ENCODE data around the gene ADD3. TPM values are rescaled to one million over a fixed set of nuclear protein-coding genes. Genes with fewer than 3 reads are reported as not detected.
A peak's percentile ranks its signal among the peaks of the same experiment; 100 is the strongest.

Gene ADD3
- total RNA-seq (2021; ENCODE audit: unreplicated experiment), result 32.4 TPM
- polyA plus RNA-seq (2012; ENCODE audit: insufficient read length), result 22.8 TPM
- Bru-seq, nascent RNA, result percentile 70 among the genes with signal in this experiment
- BruChase-seq, experiment 1, labeled RNA remaining after a 2-hour chase, result percentile 61 among the genes with signal in this experiment
- percentile 68 among the genes with signal in this experiment for BruChase-seq, experiment 2, labeled RNA remaining after a 6-hour chase
- long read RNA-seq, full-length matches to known transcripts, result 92 of 108 reads
- long read RNA-seq, partial matches to known transcripts, result 2 of 108 reads
- long read RNA-seq, other reads (novel, unspliced or antisense), result 14 of 108 reads

- Histone ChIP-seq H3K4me1 (ENCODE audit: control insufficient read depth, insufficient read depth, low read length) (peaks cover 25% of the 10 kb centered on the region), H3K9me3 (ENCODE audit: control insufficient read depth, insufficient read depth, low read depth, low read length) (no peaks in the 10 kb centered on the region), H3K4me3 (ENCODE audit: low read depth in 2 of 2, low read length in 2 of 2) (peak within 1 kb of the TSS; percentile 71 to 73), H3K27me3 (ENCODE audit: control insufficient read depth, insufficient read depth, low read length) (no peaks in the 10 kb centered on the region), H3K27ac (ENCODE audit: low read length) (peak within 1 kb of the TSS; percentile 67), H3K36me3 (ENCODE audit: control insufficient read depth, insufficient read depth, low read length) (no peaks in the 10 kb centered on the region; the same call in 1 of the 2 replicates)
- BruUV-seq (replicated peaks), result no TSS peak
- POLR2A ChIA-PET, result interaction anchor here (0.6 kb wide), 2 partner anchors 20 to 85 kb away, joined by 3 to 4 read pairs; partner anchors contain the start of gene XPNPEP1
- DNase-seq (ENCODE audit: low read depth, low spot score) (no peak), ATAC-seq (peak; percentile 89)
- TF ChIP-seq CTCF (IDR thresholded peaks at IDR 0.05) (no peak), POLR2AphosphoS5 (IDR thresholded peaks at IDR 0.05; ENCODE audit: low read depth, low read length) (no peak; the same call in 1 of the 2 replicates), REST (IDR thresholded peaks at IDR 0.05; ENCODE audit: insufficient read depth in 1 of 2, low read depth in 2 of 2, low read length in 1 of 2) (no peak), TCF7L2 (IDR thresholded peaks at IDR 0.05; ENCODE audit: low read depth, low read length) (no peak), SIN3A (IDR thresholded peaks at IDR 0.05; ENCODE audit: borderline replicate concordance, insufficient read depth, low read depth, low read length) (0 out of 2 replicates have a peak, but pooled peaks have one; percentile 45)
- intact Hi-C loops (cut with micrococcal nuclease; ENCODE audit: unreplicated experiment), result loop anchor here (5.0 kb wide), 1 partner anchor 126 kb away; no protein-coding TSS in a partner anchor
- CTCF ChIA-PET, result interaction anchor here (1.7 kb wide), 1 partner anchor 124 kb away, joined by 5 read pairs; no protein-coding TSS in a partner anchor
- in situ Hi-C loops (cut with HindIII; ENCODE audit: low pct_unique_long_range_greater_than_20kb, low sequenced_read_pairs), result no loop called here
These were observed at the start of gene ADD3 for GRCh38 chr10:110007701-110008517. Gene ADD3 (plus strand): TSS chr10:110007984. CDS start chr10:110100654, 92,670 bp downstream.

GRCh38 chr10:109958059-109958458 is 49.7 kb upstream of the ADD3 start:
- BruUV-seq (replicated peaks), result no TSS peak
- H3K27me3 ChIP-seq (ENCODE audit: control insufficient read depth, insufficient read depth, low read length), result no peaks in the 10 kb centered on the region; the same call in 1 of the 2 replicates
- in situ Hi-C loops (cut with HindIII; ENCODE audit: low pct_unique_long_range_greater_than_20kb, low sequenced_read_pairs), result no loop called here
- TF ChIP-seq REST (IDR thresholded peaks at IDR 0.05; ENCODE audit: insufficient read depth in 1 of 2, low read depth in 2 of 2, low read length in 1 of 2) (no peak), POLR2AphosphoS5 (IDR thresholded peaks at IDR 0.05; ENCODE audit: low read depth, low read length) (no peak)
- no peaks in the 10 kb centered on the region for H3K4me1 ChIP-seq (ENCODE audit: control insufficient read depth, insufficient read depth, low read length)
- no peaks in the 10 kb centered on the region for H3K9me3 ChIP-seq (ENCODE audit: control insufficient read depth, insufficient read depth, low read depth, low read length)
- no peaks in the 10 kb centered on the region for H3K36me3 ChIP-seq (ENCODE audit: control insufficient read depth, insufficient read depth, low read length)
- intact Hi-C loops (cut with micrococcal nuclease; ENCODE audit: unreplicated experiment), result no loop called here
- DNase-seq (ENCODE audit: low read depth, low spot score), result no peak
- H3K4me3 ChIP-seq (ENCODE audit: low read depth in 2 of 2, low read length in 2 of 2), result no peak overlapping the region
- CTCF ChIA-PET, result no interaction called here
- H3K27ac ChIP-seq (ENCODE audit: low read length), result no peak overlapping the region
- ATAC-seq, result no peak
- POLR2A ChIA-PET, result no interaction called here

Measured in Panc1 (cell line).